Skin epidermis (tissue), 12 donors: Measurements from ENCODE around the gene DIDO1.

Source experiments
- H3K27ac ChIP-seq, 21 experiments: fragments of 200-600 bp; sonication (generic) in 11 of 21; one replicate each; pipeline ENCODE4 v1.5.0; 2020; ENCODE audit warnings: mild to moderate bottlenecking in 3 of 21, inconsistent platforms in 2 of 21, moderate library complexity in 2 of 21
- H3K4me3 ChIP-seq, 7 experiments: fragments of 200-600 bp; sonication (generic) in 2 of 7; one replicate each; pipeline ENCODE4 v1.5.0; 2020; ENCODE audit warnings: inconsistent platforms in 2 of 7, mild to moderate bottlenecking in 2 of 7, moderate library complexity in 1 of 7

Gene DIDO1

GRCh38 chr20:62920039-62920645 lies 6.2 kb downstream of the DIDO1 start:
- H3K27ac ChIP-seq, result peak overlapping the region in 3 of 21 experiments; percentile 11 to 69 (median 25)
- no peak overlapping the region for H3K4me3 ChIP-seq

- H3K4me3 ChIP-seq, result no peak overlapping the region
- peak overlapping the region in 4 of 21 experiments; percentile 2 to 69 (median 17) for H3K27ac ChIP-seq
These were observed 7.5 kb downstream of the DIDO1 start for GRCh38 chr20:62918831-62919230.

DNA sequence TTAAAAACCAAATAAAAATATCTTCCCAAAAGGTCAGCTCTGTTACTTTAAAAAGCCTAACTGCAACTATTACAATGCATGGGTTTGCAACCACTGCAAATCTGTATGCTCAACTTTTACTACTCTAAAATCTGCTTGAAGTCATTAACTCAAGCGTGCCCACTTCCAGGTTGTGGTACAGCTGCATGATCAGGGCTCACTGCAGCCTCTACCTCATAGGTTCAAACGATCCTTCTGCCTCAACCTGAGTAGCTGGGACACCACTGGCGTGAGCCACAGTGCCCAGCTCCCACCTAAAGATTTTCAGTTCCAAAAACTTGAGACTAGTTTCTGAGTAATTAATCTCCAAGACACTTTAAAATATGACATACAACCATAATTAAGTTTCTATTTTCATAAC lies 8.2 kb downstream of the DIDO1 start:
- H3K4me3 ChIP-seq, result no peak overlapping the region
- peak overlapping the region in 1 of 21 experiments; percentile 69 for H3K27ac ChIP-seq

- no peak overlapping the region for H3K4me3 ChIP-seq
- peak overlapping the region in 1 of 21 experiments; percentile 69 for H3K27ac ChIP-seq
These were observed 8.6 kb downstream of the DIDO1 start for GRCh38 chr20:62917720-62918119.

GRCh38 chr20:62916703-62917476 lies 9.4 kb downstream of the DIDO1 start:
- Histone ChIP-seq H3K27ac (no peak overlapping the region), H3K4me3 (no peak overlapping the region)

GRCh38 chr20:62914970-62915457 lies 11.3 kb downstream of the DIDO1 start:
- H3K27ac ChIP-seq, result peak overlapping the region in 1 of 21 experiments; percentile 9

GRCh38 chr20:62914436-62914835 lies 11.9 kb downstream of the DIDO1 start:
- Histone ChIP-seq H3K27ac (no peak overlapping the region), H3K4me3 (no peak overlapping the region)

More at GRCh38 chr20:62914970-62915457, 11.3 kb downstream of the DIDO1 start:
- no peak overlapping the region for H3K4me3 ChIP-seq

- Histone ChIP-seq H3K4me3 (no peak overlapping the region), H3K27ac (no peak overlapping the region)
These were observed 13.2 kb downstream of the DIDO1 start for GRCh38 chr20:62913043-62913630.

GRCh38 chr20:62911701-62912280 lies 14.5 kb downstream of the DIDO1 start:
- Histone ChIP-seq H3K27ac (no peak overlapping the region), H3K4me3 (no peak overlapping the region)

DNA sequence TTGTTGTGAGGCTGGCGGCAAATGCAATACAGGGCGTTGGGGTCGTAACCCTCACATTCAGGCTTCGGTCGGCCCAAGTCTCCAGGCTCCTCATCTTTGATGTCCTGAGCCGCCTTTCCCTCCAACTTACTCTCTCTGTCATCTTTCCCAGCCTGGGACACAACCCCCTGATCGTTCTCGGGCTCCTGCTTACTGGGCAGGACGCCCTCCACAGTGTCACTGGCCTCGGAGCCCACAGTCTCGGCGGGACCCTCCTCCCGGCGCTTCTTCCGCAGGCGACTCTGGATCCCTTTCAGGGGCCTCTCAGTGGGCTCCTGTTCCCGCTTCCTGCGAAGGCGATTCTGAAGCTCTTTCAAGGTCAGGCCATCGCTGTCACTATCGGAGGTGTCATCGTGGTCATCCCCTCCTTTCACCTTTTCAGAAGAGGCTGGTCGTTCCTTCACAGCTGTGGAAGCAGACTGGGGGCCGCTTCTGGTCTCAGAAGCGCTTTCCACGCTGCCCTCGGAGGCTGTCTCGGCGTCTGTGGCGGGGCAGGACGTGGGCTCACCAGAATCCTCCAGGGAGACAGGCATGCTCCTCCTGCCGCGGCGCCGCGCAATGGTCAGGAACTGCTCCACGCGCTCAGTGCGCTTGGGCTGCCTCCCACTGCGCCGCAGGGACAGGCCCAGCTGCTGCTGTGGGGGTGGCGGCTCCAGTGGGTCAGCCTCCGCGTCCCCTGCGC lies 15.4 kb downstream of the DIDO1 start:
- H3K27ac ChIP-seq, result no peak overlapping the region

DNA sequence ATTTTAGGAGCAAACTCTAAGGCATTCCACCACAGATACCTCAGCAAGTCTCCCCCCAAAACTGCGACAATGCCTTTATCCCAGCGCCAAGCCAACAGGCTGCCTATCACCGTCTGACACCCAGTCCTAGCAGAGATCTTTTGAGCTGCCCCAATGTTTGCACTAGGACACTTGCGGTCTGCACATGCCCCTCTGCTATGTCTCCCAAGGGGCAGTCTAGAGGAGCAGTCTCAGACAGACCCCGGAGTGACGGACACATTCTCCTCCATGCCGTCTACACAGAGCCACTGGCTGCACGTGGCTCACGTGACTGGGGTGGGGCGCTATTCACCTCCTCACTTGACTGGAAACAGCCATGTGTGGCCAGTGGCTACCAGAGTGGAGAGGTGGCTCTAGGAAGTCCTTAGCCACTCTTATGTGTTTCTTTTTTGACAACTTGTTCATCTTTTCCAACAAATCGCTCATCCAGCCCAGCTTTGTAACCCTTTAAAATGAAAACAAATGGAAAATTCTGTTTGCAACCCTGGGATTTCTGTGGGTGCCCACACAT lies 16.0 kb downstream of the DIDO1 start:
- H3K27ac ChIP-seq, result no peak overlapping the region
- H3K4me3 ChIP-seq, result no peak overlapping the region

More for the DNA sequence above, 15.4 kb downstream of the DIDO1 start:
- no peak overlapping the region for H3K4me3 ChIP-seq

- peak overlapping the region in 1 of 21 experiments; percentile 27 for H3K27ac ChIP-seq
- no peak overlapping the region for H3K4me3 ChIP-seq
These were observed 17.1 kb downstream of the DIDO1 start for GRCh38 chr20:62908971-62909791.

DNA sequence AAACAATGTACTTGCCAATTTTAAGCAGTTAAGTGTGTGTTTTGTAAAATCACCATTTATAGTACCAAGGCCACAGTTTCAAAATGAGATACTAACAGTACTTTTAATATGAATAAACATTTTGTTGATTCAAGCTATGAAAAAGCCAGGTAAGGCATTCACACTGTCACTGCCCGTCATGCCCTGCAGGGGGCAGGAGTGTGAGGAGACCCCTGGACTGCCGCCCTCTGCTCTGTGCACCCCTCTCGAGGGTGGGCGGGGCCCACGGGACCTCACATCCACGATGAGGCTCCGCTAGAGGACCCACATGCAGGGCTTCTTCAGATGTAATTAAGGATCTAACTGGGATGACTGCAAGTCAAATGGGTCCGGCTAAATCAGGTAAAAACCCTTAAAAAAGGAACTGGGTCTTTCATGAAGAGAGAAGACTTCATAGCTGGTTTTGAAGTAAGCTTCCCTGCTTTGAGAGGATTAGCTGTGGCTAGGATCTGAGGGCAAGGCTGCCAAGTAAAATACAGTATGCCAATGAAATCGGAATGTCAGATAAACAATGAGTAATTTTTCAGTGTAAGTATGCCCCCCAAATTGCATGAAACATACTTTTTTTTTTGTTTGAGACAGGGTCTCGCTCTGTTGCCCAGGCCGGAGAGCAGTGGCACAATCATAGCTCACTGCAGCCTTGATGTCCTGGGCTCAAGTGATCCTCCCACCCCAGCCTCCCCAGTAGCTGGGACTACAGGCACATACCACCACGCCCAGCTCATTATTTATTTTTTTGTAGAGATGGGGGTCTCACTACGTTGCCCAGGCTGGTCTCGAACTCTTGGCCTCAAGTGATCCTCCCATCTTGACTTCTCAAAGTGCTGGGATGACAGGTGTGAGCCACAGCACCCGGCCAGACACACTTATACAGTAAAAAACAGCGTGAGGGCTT lies 18.7 kb downstream of the DIDO1 start:
- H3K4me3 ChIP-seq, result no peak overlapping the region

DNA sequence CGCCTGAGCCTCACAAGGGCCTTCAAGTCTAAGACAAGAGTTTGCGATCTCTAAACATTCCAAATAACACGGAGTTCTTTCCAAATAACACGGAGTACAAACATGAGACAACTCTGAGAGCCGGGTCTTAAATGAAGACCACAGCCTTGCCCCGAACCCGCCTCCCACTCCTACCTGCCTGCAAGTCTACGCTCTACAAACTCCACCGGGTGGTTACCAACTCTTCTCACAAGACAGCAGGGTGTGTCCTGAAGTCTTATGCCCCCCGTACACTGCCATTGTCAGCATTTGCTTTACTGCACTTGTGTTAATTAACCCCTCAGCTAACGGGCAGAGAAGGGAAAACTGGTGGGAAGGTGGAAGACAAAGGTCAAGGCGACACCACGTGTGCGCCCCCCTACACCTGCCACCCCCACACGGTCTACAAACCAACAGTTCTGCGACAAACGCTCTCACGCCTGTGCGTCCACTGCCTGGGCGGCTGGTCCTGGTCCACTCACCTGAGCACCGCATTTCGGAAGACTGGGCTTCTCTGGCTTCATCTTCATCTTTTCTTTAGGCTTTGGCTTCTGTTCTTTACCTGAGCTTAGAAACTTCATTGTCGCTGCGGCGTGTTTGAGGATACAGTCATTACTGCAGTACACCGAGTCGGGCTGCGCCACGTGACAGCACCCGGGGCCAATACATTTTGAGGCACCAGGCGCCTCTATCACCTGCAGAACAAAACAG lies 19.5 kb downstream of the DIDO1 start:
- no peak overlapping the region for H3K27ac ChIP-seq
- H3K4me3 ChIP-seq, result no peak overlapping the region

More for the DNA sequence above, 18.7 kb downstream of the DIDO1 start:
- H3K27ac ChIP-seq, result no peak overlapping the region

- no peak overlapping the region for H3K4me3 ChIP-seq
- H3K27ac ChIP-seq, result no peak overlapping the region
These were observed 20.1 kb downstream of the DIDO1 start for GRCh38 chr20:62906209-62906608.

GRCh38 chr20:62905536-62906117 lies 20.7 kb downstream of the DIDO1 start:
- H3K4me3 ChIP-seq, result no peak overlapping the region
- no peak overlapping the region for H3K27ac ChIP-seq
